IPS-18a (cell line): ENCODE data around the gene QRFP.

ENCODE experiments used
- H3K27ac ChIP-seq: one replicate; pipeline ENCODE4 v1.5.1; 2013; ENCODE audit warnings: low read length
- H3K27me3 ChIP-seq: one replicate; pipeline ENCODE4 v1.6.1; 2013; ENCODE audit warnings: mild to moderate bottlenecking, low read length; ENCODE audit not compliant: control insufficient read depth, insufficient read depth
- H3K36me3 ChIP-seq: one replicate; pipeline ENCODE4 v1.6.1; 2013; ENCODE audit warnings: low read depth, low read length; ENCODE audit not compliant: control insufficient read depth
- H3K4me1 ChIP-seq: one replicate; pipeline ENCODE4 v1.6.1; 2013; ENCODE audit warnings: low read depth, low read length; ENCODE audit not compliant: control insufficient read depth
- H3K4me3 ChIP-seq: one replicate; pipeline ENCODE4 v1.5.1; 2013; ENCODE audit warnings: low read length
- H3K9ac ChIP-seq: one replicate; pipeline ENCODE4 v1.6.1; 2013; ENCODE audit warnings: mild to moderate bottlenecking, low read length, moderate library complexity
- H3K9me3 ChIP-seq: one replicate; pipeline ENCODE4 v1.6.1; 2013; ENCODE audit warnings: low read depth, low read length; ENCODE audit not compliant: control insufficient read depth

QRFP gene

DNA sequence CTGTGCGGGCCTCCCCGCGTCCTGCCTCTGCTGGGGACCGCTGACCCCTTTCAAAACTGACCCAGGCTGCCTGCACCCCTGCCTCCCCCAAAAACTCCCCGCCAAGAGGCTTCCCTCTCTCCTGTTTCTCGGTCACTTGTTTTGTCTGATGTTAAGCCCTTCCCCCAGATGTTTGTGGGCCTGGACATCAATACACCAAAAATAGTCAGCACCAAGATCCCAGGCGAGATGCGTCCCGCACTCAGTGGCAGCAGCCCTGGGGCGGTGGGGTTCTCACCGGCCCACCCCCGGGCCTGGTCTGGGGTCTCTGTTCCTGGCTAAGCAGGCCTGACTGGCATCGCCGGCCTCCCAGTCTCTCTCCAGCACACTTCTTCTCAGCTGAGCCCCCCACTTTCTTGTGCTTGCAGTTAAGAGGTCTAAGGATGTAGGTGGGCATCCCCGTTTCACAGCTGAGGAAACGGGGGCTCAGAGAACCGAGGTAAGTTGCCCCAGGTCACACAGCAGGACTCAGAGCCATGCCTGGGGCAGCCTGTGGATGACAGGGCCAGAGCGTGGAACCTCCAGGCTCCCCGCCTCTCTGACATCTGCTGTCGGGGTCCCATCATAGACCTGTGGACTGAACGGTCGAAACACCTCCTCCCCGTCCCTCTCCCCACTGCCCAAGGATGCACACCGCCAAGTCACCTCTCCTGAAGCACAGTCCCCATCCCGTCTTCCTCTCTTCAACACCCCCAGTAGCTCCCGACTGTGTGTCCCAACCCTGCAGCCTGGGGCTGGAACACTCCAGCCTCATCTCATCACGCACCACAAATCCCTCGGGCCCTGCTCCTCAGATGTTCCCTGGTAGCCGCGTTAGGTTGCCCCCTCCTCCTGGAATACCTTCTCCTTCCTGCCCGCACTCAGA, 25.6 kb upstream of the QRFP start:
- Histone ChIP-seq H3K9ac (no peak overlapping the region), H3K4me3 (no peak overlapping the region), H3K36me3 (no peaks in the 10 kb centered on the region), H3K4me1 (no peaks in the 10 kb centered on the region), H3K27ac (no peak overlapping the region), H3K27me3 (no peaks in the 10 kb centered on the region), H3K9me3 (no peaks in the 10 kb centered on the region)

DNA sequence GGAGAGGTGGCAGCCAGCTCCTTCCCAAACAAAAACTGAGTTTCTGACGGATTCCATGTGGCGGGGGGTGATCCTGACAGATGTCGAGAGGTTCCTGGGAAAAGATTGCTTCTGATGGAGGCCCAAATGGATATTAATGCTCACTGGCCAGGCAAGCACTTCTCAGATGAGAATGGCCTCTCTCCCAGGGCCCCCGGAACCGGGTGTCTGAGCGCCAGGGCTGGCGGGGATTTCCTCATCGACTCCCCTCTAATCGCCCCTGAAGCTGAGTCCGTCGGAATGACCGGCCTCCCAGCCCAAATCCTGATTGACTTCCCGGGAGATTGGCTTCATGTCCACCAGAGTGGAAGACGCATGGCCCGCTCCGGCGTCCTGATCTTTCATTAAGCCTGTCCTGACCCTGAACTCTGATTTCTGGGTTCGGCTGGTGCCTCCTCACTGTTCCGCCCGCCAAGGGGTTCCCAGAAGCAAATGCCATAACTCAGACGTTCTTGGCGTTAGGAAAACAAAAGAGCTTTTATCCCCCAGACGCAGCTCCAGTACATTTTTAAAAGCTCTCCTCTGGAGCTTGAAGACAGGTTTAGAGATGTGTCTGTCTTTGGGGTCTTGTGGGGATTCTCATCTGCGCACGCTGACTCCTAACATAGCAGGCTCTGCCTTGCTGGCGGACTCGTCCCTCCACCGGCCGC, 24.8 kb upstream of the QRFP start:
- H3K27me3 ChIP-seq, result no peaks in the 10 kb centered on the region
- H3K4me3 ChIP-seq, result no peak overlapping the region
- no peak overlapping the region for H3K9ac ChIP-seq
- no peaks in the 10 kb centered on the region for H3K4me1 ChIP-seq
- no peak overlapping the region for H3K27ac ChIP-seq
- H3K9me3 ChIP-seq, result no peaks in the 10 kb centered on the region
- H3K36me3 ChIP-seq, result no peaks in the 10 kb centered on the region

DNA sequence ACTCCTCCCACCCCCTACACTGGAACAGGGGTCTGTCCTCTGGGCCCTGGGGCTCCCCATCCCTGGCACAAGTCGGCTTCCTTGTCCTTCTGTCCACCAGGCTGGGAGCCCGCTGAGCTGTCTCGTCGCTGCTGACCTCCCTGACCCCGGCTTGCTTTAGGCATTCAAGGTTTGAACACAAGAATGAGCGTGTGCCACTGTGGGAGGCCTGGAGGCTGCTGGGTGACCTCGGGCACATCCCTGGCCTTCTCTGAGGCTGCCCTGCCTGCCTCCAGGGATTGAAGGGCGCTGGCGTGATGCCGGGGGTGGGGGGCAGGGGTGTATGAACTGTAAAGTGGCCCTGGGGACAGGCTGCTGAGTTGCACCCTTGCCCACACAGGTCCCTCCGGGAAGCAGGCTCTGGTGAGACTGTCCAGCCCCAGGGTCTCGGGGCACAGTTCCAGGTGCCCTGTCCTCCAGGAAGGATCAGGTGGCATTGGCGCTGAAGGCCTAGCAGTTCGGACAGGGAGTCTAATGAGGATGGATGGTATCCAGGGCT, 24.2 kb upstream of the QRFP start:
- Histone ChIP-seq H3K27ac (no peak overlapping the region), H3K9me3 (no peaks in the 10 kb centered on the region), H3K27me3 (no peaks in the 10 kb centered on the region), H3K4me3 (no peak overlapping the region), H3K9ac (no peak overlapping the region), H3K4me1 (no peaks in the 10 kb centered on the region), H3K36me3 (no peaks in the 10 kb centered on the region)

DNA sequence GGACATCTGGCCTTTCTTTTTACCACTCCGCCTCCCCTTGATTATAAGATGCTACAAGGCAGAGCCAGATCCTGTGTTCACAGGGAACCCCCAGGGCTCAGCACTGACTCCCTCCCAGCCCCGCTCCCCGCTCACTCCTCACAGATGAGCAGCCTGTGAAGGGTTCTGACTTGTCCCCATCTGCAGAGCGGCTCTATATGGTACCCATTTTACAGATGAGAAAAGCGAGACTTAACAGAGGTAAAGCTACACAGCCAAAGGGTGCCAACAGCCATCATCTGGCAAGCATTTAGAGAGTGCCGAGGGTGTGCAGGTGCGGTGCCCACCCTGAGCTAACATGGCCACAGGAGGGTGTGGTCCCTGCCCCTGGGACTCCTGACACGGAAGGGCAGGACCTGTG, 23.6 kb upstream of the QRFP start:
- H3K36me3 ChIP-seq, result no peaks in the 10 kb centered on the region
- H3K9ac ChIP-seq, result no peak overlapping the region
- no peaks in the 10 kb centered on the region for H3K27me3 ChIP-seq
- no peaks in the 10 kb centered on the region for H3K9me3 ChIP-seq
- no peaks in the 10 kb centered on the region for H3K4me1 ChIP-seq
- H3K27ac ChIP-seq, result no peak overlapping the region
- no peak overlapping the region for H3K4me3 ChIP-seq

DNA sequence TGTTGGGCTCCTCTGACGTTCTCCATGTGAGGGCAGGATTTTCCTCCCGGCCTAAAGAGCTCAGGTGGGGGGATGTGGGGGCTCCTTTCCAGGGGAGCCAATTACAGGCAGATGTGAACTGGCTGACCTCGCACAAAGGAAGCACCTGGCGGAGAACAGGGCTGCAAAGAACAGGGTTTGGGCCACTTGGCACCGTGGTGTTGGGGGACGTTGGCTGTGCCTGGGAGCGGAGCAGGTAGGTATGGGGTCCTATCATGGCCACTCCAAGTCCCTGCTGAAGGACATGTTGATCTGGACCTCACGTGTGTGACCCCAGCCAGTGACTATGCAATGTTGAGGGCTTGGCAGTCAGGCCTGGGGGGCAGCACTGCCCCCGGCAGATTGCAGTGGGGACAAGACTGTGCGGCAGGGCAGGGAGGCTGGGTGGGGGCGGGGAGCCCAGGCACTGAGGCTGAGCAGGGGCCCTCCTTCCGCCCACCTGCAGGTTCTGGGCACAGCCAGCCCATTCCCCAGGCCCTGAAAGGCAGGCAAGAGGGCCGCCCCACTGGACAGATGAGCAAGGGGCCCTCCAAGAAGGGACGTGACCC, 23.0 kb upstream of the QRFP start:
- Histone ChIP-seq H3K4me3 (no peak overlapping the region), H3K36me3 (no peaks in the 10 kb centered on the region), H3K9me3 (no peaks in the 10 kb centered on the region), H3K27ac (no peak overlapping the region), H3K27me3 (no peaks in the 10 kb centered on the region), H3K9ac (no peak overlapping the region), H3K4me1 (no peaks in the 10 kb centered on the region)

DNA sequence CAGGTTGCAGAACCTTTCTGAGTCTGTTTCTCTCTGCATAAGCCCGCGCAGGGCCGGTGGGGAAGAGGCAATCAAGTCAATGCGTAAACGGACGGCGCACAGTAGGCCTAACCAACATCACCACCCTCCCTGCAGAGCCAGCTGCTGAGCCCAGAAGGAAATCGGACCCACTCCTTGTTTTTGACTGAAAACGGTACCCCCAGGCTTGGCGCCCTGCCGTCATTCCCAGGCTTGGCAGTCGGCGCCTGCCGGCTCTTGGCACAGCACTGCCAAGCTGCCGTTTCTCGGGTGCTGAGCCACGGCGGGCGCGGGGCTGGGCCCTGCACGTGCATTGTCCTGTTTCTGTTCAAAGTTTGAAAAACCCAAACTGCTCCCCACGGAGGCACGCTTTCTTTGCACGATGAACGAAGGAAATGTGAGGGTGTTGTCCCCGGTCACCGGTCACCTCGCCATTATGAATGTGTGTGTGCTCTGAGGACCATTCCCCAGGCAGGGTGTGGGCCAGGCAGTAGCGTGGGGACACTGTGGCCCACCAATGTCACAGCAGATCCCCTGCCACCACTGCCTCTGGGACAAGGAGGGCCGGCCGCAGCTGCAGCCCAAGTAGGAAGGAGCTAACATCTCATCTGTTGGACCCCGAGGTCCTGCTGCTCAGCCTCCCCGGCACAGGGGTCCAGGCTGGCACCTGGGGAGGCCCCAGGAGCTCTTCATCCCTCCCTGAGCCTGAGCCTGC, 22.4 kb upstream of the QRFP start:
- no peak overlapping the region for H3K9ac ChIP-seq
- H3K27ac ChIP-seq, result no peak overlapping the region
- no peaks in the 10 kb centered on the region for H3K27me3 ChIP-seq
- peaks cover 5% of the 10 kb centered on the region for H3K4me1 ChIP-seq
- H3K4me3 ChIP-seq, result no peak overlapping the region
- no peaks in the 10 kb centered on the region for H3K9me3 ChIP-seq
- H3K36me3 ChIP-seq, result no peaks in the 10 kb centered on the region

DNA sequence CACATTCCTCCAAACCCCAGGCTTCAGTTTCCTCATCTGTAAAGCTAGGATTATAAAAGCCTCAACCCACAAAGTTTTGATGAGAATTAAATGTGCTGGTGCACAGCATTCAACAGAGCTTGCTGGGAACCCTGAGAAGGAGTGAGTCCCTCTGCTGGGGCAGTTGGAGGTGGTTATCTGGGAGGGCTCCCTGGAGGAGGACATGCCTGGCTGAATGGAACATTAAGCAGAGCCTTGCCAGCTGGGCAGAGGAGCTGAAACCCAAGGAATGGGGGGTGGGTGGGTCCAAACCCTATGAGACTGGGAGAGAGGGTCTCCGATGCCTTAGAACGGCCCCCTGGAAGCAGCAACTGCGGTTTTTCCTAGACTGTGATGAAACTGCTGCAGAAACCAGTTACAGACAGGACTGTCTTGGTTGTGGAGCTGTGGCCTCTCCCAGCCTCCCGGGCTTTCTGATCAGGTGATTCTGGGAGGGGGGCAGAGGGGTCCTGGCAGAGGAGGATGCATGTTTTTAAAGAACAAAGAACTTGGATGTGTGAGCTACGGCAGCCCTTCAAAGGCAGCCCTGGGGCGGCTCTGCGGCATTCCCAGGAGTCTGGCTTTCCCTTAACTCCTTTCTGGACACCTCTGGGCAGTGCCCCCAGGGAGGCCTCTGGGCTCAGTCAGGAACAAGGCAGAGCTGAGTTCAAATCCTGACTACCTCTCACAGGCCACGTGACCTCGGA, 21.7 kb upstream of the QRFP start:
- Histone ChIP-seq H3K27ac (no peak overlapping the region), H3K9me3 (no peaks in the 10 kb centered on the region), H3K27me3 (no peaks in the 10 kb centered on the region), H3K4me1 (peaks cover 7% of the 10 kb centered on the region), H3K4me3 (no peak overlapping the region), H3K36me3 (no peaks in the 10 kb centered on the region), H3K9ac (no peak overlapping the region)

DNA sequence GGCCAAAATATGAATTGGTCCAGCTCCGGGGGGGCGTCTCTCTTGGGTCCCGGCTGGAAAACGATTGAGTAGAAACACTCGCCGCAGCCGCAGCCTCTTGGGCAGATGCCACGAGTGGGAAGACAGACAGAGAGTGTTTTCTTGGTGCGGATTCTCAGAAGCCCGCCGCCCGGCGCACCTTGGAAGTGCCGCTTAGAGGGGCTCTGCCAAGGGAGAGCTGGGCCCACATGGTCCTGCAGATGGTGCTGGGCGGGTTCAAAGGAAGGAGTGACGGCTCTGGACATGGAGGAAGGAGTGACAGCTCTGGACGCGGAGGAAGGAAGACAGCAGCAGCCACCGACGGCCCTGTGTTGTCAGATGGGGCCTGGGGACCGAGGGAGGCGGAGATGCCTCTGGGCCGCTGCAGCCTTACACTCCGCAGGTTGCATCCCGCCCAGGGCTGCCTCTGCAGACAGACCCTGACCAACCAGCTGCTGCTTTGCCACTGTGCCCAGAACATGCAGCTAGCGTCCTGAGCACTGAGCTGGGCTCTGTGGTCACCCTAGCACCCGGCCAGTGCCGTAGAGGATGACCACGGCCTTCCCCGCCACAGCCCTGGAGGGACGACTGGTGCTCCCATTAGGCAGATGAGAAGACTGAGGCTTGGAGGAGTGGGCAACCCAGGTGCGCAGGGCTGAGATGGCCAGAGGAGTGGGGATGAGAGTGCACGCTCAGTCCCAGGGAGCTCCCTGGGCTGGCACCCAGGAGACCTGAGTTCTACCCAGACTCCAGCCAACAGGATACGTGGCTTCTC, 20.8 kb upstream of the QRFP start:
- Histone ChIP-seq H3K4me1 (peaks cover 7% of the 10 kb centered on the region), H3K9ac (no peak overlapping the region), H3K27ac (no peak overlapping the region), H3K36me3 (no peaks in the 10 kb centered on the region), H3K27me3 (no peaks in the 10 kb centered on the region), H3K9me3 (no peaks in the 10 kb centered on the region), H3K4me3 (no peak overlapping the region)

DNA sequence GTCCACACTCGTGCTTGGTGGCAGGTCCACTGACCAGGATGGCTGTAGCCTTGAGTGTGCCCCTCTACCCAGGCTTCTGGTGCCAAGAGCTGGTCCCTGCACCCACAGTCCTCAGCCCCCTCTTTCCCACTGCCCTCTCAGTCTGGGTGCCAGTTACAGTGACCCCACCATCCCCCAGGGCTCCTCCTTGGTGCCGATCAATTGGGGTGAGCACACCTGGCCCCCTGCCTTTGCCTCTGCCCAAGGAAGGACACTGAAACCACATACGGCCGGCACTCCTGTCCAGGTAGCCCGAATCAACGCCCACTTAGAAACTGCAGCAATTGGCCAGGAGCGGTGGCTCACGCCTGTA, 18.5 kb upstream of the QRFP start:
- H3K9me3 ChIP-seq, result no peaks in the 10 kb centered on the region
- no peak overlapping the region for H3K27ac ChIP-seq
- H3K27me3 ChIP-seq, result no peaks in the 10 kb centered on the region
- H3K9ac ChIP-seq, result no peak overlapping the region
- H3K36me3 ChIP-seq, result no peaks in the 10 kb centered on the region
- H3K4me3 ChIP-seq, result no peak overlapping the region
- peaks cover 7% of the 10 kb centered on the region for H3K4me1 ChIP-seq

DNA sequence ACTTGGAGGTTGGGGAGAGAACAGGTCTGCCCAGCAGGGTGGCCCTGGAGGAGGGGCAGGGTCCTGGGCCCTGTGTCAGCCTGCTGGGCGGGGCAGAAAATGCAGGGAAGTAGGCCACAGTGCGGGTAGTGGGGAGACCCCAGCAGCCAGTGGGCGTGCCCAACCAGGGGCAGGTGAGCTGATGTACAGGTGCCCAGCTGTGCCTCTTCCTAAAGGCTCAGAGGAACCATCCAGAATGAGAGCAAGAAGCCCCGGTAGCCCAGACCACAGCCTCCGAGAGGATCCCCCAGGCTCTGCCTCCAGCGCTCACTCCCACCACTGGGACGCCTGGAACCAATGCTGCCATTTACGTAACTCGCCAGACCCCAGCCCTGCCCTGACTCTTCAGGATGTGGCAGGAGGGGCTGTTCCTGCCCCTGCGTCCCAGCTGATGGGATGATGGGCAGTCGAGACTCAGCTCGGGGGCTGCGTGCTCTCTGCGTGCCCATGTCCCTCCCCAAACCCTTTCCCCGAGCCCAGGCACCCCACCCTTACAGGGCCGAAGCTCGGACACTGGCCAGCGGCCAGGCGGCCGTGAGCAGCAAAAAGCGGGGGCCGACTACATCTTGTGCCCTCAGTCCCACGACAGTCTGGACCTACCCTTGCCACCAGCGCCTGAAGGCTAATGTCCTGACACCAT, 17.9 kb upstream of the QRFP start:
- Histone ChIP-seq H3K9me3 (no peaks in the 10 kb centered on the region), H3K27ac (no peak overlapping the region), H3K9ac (no peak overlapping the region), H3K4me1 (peaks cover 7% of the 10 kb centered on the region), H3K36me3 (no peaks in the 10 kb centered on the region), H3K4me3 (no peak overlapping the region), H3K27me3 (no peaks in the 10 kb centered on the region)
